OCI-LY1 (cell line): Measurements from ENCODE around the gene NECTIN3.

ENCODE experiments used
- EZH2 ChIP-seq: fragments of 200-600 bp; sonication (generic), shearing (Covaris generic); IDR thresholded peaks from 2 replicates; pipeline ENCODE4 v1.8.0; 2017; ENCODE audit warnings: borderline replicate concordance, mixed run types, mild to moderate bottlenecking, antibody characterized with exemption, low read length, moderate library complexity, mixed read lengths
- TF ChIP-seq, protein P1 (sequence below): fragments of 200-600 bp; sonication (generic), shearing (Covaris generic); IDR thresholded peaks from 2 replicates; pipeline ENCODE4 v1.5.1; 2017; ENCODE audit warnings: mild to moderate bottlenecking, antibody characterized with exemption, low read length, moderate library complexity, mixed read lengths

- TF ChIP-seq, protein P1, sequence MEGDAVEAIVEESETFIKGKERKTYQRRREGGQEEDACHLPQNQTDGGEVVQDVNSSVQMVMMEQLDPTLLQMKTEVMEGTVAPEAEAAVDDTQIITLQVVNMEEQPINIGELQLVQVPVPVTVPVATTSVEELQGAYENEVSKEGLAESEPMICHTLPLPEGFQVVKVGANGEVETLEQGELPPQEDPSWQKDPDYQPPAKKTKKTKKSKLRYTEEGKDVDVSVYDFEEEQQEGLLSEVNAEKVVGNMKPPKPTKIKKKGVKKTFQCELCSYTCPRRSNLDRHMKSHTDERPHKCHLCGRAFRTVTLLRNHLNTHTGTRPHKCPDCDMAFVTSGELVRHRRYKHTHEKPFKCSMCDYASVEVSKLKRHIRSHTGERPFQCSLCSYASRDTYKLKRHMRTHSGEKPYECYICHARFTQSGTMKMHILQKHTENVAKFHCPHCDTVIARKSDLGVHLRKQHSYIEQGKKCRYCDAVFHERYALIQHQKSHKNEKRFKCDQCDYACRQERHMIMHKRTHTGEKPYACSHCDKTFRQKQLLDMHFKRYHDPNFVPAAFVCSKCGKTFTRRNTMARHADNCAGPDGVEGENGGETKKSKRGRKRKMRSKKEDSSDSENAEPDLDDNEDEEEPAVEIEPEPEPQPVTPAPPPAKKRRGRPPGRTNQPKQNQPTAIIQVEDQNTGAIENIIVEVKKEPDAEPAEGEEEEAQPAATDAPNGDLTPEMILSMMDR = no peak
- no peak for TF ChIP-seq EZH2
These were observed 101.8 kb downstream of the NECTIN3 start for GRCh38 chr3:111173328-111173900.
